LNCaP clone FGC (cell line): ENCODE results near the gene CYTH1.

Experiments used
- DNase-seq: peaks from one replicate; pipeline ENCODE4 v3.0.0-alpha.2; 2011; ENCODE audit warnings: low read depth
- H3K4me3 ChIP-seq: 2 replicates; pipeline ENCODE4 v1.5.1; 2011; ENCODE audit warnings: mild to moderate bottlenecking, low read depth, low read length, control low read depth
- TF ChIP-seq, protein P1 (sequence below): IDR thresholded peaks from 2 replicates; pipeline ENCODE4 v1.5.1; 2012; ENCODE audit warnings: mild to moderate bottlenecking; ENCODE audit not compliant: control insufficient read depth, insufficient read depth; ENCODE audit errors: extremely low read depth

The CYTH1 gene

DNA sequence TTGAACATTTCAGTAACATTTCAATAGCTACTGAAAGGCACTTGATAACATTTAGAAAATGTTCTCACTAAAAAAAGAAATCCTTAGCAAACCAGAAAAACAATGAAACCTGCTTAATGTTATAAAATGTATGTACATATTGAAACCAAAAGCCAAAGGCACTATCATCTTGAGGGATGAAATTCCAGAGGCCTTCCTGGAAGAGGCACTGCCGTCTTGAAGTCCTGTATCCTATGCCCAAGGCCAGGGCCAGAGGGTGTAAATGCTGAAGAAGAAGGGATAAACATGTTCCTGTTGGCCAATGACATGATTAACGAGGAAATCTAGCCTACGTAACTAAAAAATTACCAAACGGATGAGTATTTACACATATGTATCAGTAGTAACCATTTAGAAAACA is 147.9 kb downstream of the CYTH1 start:
- no peak for DNase-seq
- TF ChIP-seq, protein P1, sequence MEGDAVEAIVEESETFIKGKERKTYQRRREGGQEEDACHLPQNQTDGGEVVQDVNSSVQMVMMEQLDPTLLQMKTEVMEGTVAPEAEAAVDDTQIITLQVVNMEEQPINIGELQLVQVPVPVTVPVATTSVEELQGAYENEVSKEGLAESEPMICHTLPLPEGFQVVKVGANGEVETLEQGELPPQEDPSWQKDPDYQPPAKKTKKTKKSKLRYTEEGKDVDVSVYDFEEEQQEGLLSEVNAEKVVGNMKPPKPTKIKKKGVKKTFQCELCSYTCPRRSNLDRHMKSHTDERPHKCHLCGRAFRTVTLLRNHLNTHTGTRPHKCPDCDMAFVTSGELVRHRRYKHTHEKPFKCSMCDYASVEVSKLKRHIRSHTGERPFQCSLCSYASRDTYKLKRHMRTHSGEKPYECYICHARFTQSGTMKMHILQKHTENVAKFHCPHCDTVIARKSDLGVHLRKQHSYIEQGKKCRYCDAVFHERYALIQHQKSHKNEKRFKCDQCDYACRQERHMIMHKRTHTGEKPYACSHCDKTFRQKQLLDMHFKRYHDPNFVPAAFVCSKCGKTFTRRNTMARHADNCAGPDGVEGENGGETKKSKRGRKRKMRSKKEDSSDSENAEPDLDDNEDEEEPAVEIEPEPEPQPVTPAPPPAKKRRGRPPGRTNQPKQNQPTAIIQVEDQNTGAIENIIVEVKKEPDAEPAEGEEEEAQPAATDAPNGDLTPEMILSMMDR, result no peak
- no peak overlapping the region for H3K4me3 ChIP-seq

DNA sequence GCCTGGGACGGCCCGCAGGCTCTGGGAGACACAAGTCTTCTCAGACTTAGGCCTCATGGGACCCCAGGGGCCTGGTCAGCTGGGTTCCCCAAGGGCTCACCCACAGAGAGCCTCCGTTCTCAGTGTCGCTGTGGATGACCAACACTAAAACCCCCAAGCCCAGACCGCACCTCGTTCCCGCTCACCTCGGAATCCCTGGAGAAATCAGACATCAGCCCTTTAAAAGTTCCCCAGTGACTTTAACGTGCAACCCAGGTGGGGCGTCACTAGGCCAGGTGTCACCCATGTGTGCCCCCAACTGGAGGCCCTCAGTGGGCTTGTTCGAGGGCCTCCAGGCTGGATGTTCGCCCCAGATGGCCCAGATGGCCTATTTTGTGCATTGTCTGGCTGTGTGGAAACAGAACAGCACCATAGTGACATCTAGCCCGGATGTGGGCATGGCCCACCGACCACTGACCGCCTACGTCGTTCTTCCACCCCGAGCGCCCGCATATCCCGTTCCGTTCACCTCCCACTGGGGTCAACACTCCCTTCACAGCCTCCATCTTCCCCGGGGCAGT is 152.6 kb downstream of the CYTH1 start:
- DNase-seq, result no peak
- TF ChIP-seq, protein P1, result no peak
- H3K4me3 ChIP-seq, result no peak overlapping the region

DNA sequence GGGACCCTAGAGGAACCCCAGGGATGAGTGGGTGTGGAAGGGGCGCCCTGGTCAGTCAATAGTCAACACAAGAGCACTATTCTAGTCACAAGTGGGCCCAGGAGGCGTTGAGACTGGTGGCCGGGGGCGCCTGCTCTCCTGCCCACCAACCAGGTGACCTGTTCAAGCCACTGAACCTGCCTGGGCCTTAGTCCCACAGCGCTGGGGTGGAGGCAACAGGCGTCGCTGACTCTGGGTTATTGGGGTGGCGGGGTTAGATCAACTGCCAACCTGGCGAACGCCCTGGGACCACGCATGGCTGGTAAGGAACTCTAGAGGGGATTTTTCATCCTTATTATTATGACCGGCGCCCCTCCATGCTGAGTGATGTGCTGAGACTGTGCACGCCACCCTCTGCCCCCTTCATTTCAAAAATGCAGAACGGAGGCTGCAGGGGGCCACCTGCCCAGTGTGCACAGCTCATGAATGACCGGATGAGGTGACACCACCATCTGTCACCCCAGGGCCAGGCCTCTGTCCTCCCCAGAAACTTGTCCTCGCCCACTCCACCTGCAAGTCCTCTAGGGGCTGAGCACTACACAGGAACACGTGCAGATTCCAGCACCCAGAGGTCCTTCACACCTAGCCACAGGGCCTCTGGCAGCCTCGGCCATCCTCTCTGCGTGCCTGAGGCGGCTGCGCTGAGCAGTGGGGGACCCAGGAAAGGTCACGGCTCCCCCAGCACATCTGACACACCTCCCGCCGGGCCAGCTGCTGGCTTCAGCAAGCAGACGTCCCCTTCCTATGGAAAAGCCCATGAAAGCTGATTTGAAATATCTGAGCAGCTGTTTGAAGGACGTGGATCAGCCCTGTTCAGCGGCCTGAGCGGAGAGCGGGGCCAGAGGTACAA is 153.3 kb downstream of the CYTH1 start:
- no peak overlapping the region for H3K4me3 ChIP-seq
- DNase-seq, result no peak
- TF ChIP-seq, protein P1, result no peak

DNA sequence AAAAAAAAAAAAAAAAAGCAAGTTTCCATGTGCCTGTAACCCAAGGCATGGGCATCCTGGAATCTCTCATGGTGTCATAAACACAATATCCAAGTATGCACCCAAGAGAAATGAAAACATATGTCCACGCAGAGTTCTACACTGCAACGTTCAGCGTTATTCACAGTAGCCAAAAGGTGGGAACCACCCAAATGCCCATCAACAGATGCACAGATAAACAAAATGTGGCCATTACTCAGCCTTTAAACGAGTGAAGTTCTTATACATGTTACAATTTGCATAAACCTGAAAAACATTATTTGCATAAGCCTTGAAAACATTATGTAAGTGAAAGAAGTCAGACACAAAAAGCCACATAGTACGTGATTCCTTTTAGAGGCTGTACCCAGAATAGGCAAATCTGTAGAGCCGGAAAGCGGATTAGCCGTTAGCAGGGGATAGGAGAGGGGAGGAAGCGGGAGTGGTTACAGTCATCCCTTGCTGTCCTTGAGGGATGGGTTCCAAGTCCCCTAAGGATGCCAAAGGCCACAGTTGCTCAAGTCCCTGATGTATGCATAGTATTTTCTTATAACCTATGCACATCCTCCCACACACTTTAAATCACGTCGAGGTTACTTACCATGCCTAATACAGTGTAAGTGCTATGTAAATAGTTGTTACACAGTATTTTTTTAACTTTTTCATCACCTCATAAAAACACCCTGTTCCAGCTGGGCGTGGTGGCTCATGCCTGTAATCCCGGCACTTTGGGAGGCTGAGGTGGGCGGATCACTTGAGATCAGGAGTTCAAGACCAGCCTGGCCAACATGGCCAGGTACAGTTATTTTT is 157.5 kb downstream of the CYTH1 start:
- no peak for DNase-seq
- H3K4me3 ChIP-seq, result no peak overlapping the region
- TF ChIP-seq, protein P1, result no peak
